GDM1 (cell line): ENCODE data around the gene NT5DC2.
A peak's percentile ranks its signal among the peaks of the same experiment; 100 is the strongest.
"Not testable (repeated sequence)": the region's sequence is repeated elsewhere in the genome, so short reads cannot be mapped to it uniquely, and the experiment has no call there.

Experiments used
- DNase-seq: peaks from one replicate; lab custom pipeline; 2025; lab: John Stamatoyannopoulos, UW

NT5DC2 gene

GRCh38 chr3:52537165-52537620 lies 3.5 kb upstream of the NT5DC2 start:
- DNase-seq = no peak

- peak; percentile 99 for DNase-seq
Observed at GRCh38 chr3:52536369-52537164, 2.9 kb upstream of the NT5DC2 start, which contains the start of gene UQCC5. UQCC5 (plus strand) TSS chr3:52536605; CDS start chr3:52536756, 151 bp downstream.

- no peak for DNase-seq
Observed at GRCh38 chr3:52536112-52536368, 2.4 kb upstream of the NT5DC2 start.

GRCh38 chr3:52535411-52536111 lies 1.9 kb upstream of the NT5DC2 start:
- no peak for DNase-seq

- DNase-seq = no peak
Observed at GRCh38 chr3:52534281-52535183, 875 bp upstream of the NT5DC2 start.

- no peak for DNase-seq
Observed at GRCh38 chr3:52532838-52533622, 627 bp downstream of the NT5DC2 start.

GRCh38 chr3:52532517-52532837 lies 1.2 kb downstream of the NT5DC2 start:
- DNase-seq = no peak

GRCh38 chr3:52531860-52532516 lies 1.7 kb downstream of the NT5DC2 start:
- no peak for DNase-seq

- DNase-seq = no peak
Observed at GRCh38 chr3:52530918-52531826, 2.5 kb downstream of the NT5DC2 start.

GRCh38 chr3:52529376-52530333 lies 4.0 kb downstream of the NT5DC2 start:
- DNase-seq = no peak

- DNase-seq = no peak
Observed at GRCh38 chr3:52528586-52529375, 4.9 kb downstream of the NT5DC2 start.

GRCh38 chr3:52527732-52528585 lies 5.7 kb downstream of the NT5DC2 start:
- no peak for DNase-seq

GRCh38 chr3:52527039-52527731 lies 6.5 kb downstream of the NT5DC2 start:
- no peak for DNase-seq

GRCh38 chr3:52526671-52527038 lies 7.0 kb downstream of the NT5DC2 start:
- not testable (repeated sequence) for DNase-seq

GRCh38 chr3:52525680-52526561 lies 7.7 kb downstream of the NT5DC2 start:
- DNase-seq = no peak
